ENCODE measurements around the gene ANLN.
"Not testable (repeated sequence)": the region's sequence is repeated elsewhere in the genome, so short reads cannot be mapped to it uniquely, and the experiment has no call there.

ANLN gene

DNA sequence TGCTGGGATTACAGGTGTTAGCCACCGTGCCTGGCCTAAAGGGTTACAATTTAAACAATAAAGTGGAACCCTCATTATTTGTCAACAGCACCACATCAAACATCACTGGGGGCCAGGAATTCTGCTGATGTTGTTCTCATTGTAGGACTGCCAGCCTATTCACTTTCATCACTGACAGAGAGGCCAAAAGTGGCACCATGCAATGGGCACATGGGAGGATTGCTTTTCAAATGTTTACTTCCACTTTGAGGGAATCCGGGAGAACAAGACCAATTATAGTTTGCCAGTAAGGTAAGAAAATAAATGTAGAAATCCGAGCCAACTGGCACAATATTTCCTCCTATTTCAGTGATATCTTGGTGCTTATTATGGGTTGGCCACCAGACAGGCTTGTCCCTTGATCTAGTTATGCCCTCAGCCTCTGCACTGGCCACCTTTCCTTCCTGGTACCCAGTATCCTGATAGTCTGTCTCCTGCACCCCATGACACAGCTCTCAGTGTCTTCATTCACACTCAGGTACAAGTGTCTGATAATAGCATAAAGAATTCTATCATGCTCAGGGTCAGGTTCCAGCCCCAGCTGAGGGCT is 82.6 kb downstream of the ANLN start:
- no peak for DNase-seq

DNA sequence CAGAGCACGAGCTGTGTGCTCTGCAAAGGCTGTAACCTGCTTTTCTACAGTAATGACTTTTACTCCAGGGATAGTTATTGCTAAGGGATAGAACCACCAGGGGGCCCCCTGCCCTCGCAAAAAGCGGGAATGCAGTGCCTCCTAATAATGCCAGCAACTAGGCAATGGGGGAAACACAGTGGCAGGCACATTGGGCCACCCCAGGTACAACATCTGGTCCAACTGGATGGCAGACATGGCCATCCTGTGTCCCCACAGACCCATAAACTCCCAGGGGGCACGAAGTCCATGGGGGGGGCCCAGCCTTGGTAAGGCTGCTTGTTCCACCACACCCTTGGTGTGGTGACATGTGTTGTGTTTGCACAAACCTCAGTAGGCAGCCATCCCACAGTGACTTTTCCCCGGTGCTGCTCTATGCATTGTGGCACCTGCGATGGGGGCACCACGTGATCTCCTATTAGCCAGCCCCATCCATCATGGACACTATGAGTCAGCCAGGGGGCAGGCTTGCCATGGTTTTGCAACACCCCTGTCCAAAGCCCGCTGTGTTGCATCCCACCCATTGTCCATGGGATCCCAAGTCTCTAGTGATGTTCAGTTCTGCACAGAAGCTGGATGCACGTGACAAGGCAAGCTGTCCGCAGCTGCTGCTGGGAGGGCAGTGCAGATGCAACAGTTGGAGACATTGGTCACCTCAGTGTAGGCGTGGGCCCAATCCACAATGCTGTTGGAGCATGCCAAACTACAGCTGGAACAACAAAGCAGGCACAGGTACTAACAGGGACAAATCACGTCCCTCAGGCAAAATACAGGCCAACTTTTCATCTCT is 84.0 kb downstream of the ANLN start:
- DNase-seq = peak; percentile 75

DNA sequence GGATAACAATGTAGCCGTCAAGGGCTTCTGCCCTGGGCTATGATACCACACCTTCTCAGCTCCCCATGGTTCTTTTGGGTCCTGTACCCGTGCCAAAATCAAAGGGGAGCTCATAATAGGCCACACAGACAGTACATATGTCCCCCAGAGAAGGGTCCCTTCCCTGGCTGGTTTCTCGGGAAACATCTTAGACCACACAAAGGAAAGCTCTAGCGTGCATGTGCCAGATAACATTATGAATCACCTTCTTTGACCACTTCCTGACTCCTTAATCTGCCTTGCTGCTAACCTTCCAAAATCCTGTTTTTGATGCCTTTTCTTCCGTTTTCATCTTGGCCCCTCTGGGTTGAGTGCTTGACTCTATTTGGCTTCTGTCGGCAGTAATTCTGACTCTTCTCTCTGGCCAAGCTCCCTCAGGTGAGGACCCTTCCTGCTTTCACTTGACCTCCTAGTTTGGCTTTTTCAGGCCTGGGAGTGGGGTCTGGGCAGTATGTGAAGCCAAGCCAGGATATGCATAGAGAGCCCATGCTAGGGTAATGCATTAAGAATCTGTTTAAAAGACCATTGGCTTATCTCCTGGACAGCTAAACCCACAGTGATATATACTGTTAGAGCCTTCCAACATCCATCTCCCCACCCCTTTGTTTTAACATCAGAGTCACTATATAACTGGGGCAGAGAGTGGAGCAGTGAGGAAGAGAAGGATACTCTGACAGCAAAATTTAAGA is 84.8 kb downstream of the ANLN start:
- no peak for DNase-seq

DNA sequence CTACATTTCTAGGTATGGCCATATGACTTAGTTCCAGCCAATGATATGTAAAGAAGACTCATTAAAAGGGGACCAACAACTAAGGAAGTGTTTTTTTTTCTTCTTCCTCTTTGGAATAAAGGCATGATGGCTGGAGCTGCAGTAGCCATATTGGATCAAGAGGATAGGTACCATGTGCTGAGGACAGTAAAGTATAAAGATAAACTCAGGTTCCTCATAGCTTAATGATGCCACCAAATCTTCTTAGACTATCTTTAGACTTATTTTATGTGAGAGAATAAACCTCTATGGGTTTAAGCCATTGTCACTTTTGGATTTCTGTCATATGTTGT is 85.3 kb downstream of the ANLN start:
- no peak for DNase-seq

DNA sequence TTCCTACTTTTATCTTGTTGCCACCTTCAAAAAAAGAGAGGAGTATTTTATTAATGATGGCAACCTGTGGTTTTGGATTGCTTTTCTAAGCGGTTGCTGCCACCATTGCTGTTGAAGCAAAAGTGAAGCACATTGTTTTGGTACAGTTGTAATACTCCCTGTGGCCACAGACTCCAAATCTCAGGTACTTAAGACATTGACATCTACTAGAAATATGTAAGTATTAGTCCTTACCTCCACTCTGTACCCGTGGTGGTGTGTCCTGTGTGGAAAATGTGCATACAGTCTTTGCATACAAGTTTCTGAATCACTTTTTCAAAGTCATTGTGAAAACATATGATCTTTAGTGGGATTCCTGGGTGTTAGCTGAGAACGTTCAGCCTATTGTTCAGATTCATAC is 85.7 kb downstream of the ANLN start:
- no peak for DNase-seq

DNA sequence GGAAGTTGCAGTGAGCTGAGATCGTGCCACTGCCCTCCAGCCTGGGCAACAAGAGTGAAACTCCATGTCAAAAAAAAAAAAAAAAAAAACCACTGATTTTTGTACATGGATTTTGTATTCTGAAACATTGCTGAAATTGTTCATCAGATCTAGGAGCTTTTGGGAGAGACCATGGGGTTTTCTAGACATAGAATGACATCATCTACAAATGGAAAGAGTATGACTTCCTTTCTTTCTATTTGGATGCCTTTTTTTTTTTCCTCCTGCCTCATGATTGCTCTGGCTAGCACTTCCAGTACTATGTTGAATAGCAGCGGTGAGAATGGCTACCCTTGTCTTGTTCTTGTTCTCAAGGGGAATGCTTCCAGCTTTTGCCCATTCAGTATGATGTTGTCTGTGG is 89.1 kb downstream of the ANLN start:
- no peak for DNase-seq

DNA sequence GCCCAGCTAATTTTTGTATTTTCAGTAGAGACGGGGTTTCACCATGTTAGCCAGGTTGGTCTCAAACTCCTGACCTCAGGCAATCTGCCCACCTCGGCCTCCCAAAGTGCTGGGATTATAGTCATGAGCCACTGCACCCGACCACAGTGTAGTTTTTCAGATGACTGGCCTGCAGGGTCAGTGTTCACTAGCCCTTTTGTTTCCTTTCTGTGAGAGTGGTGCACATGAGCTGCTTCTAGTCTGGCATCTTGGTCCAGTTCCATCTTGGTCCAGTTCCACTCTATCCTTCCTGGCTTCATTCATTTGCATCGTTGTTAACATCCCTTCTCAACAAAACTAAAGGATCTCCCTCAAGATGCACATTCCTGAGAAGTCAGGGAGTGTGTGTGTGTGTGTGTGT is 94.2 kb downstream of the ANLN start:
- not testable (repeated sequence) for DNase-seq

DNA sequence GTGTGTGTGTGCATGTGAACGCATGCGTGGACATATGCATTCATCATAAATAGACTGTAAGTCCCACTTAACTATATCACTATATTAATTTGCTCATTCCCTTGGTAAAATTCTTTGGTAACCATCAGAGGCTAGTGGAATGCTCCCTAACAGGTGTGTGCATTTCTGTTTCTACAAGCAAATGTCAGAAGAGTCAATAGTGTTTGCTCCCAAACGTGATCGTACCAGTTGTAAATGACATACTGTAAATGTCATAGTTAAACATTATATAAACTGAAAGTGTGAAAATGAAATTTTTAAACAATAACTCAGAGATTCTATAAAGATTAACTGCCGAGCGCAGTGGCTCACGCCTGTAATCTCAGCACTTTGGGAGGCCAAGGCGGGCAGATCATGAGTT is 94.6 kb downstream of the ANLN start:
- no peak for DNase-seq

DNA sequence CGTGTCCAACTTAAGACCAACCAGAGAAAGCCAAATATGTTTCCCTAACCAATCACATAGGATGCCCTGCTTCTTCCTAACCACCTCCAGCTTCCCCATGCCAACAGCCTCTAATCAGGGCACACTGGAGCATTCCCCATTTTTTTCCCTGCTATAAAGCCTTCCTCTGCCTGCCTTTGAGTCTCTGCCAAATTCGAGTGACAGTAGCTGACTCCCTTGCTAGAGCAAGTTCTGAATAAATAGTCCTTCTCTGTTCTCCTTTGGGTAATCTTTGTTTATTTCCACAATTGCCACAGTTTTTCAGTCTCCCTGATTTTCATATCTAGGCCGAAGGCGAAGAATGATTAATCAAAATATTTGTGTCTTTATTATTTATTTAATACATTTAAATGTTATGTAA is 96.7 kb downstream of the ANLN start:
- no peak for DNase-seq

DNA sequence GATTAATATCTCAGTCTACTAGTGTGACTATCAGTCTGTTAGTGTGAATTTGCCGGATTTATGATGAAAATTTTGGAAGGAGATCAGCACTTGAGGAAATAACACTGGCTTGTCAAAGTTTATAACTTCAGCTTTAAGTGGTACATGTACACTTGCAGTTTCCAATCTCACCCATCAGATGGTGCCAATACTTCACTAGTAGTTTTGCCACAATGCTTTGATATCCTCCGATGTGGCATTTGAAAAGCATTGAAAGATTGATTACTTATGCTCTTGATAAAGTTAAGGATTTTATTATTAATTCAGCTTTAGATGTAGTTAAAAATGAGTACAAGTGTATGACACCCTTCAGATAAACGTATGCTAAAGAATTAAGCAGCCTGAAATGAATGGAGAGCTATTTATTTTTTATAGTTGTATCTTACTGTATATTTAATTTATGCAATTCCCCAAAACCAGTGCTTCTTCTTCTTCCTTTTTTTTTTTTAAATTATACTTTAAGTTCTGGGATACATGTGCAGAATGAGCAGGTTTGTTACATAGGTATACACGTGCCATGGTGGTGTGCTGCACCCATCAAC is 98.2 kb downstream of the ANLN start:
- DNase-seq = no peak

DNA sequence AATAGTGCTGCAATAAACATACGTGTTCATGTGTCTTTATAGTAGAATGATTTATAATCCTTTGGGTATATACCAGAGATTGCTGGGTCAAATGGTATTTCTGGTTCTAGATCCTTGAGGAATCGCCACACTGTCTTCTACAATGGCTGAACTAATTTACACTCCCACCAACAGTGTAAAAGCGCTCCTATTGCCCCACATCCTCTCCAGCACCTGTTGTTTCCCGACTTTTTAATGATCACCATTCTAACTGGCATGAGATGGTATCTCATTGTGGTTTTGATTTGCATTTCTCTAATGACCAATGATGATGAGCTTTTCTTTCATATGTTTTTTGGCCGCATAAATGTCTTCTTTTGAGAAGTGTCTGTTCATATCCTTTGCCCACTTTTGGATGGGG is 99.0 kb downstream of the ANLN start:
- not testable (repeated sequence) for DNase-seq

DNA sequence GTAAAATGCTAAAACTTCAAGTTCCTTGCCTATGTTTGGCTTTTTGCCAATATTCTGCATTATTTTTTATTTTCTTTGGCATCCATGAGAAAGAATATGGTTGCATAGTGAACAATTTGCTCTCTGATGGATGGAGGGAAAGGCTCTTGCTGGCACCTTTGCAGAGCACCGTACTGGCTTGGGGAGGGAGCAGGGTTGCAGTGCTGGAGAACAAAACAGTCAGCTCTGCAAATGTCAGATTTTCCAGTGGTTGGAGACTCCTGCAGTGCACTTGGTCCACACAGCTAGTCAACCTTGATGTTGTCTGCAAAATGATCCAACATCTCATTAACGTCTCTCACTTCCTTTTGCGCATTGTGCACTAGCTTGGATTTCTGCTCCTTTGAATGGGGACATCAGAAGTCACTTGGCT is 100.8 kb downstream of the ANLN start:
- DNase-seq = no peak

DNA sequence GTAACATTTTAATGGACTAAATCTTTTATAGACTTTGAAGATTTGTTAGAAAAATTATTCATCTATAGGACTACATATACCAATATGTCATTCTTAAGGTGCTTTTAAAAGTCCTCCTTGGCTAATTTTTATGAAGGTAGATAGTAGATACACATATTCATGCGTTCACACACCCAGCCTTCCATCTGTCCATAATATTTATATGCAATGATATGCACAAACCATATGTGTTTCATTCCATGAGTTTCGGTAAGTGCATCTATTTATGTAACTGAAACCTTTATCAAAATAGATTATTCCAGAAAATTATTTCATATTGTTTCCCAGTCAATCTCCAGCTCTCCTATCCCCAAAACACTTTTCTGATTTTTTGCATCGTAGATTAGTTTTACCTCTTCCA is 101.7 kb downstream of the ANLN start:
- DNase-seq = no peak

DNA sequence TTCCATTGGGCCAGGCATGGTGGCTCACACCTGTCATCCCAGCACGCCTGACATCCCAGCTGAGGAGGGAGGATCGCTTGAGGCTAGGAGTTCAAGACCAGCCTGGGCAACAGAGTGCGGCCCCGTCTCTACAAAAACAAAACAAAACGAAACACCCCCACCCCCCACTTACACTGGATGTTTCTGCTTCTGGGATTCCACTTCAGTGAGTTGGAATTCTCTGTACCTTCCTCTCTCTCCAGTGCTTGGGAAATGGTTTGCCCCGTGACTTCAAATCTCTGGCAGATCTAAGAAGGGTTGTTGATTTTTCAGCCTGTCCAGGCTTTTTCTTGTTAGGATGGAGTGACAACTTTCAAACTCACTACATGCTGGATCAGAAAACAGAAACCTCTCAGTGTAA is 106.9 kb downstream of the ANLN start:
- no peak for DNase-seq

DNA sequence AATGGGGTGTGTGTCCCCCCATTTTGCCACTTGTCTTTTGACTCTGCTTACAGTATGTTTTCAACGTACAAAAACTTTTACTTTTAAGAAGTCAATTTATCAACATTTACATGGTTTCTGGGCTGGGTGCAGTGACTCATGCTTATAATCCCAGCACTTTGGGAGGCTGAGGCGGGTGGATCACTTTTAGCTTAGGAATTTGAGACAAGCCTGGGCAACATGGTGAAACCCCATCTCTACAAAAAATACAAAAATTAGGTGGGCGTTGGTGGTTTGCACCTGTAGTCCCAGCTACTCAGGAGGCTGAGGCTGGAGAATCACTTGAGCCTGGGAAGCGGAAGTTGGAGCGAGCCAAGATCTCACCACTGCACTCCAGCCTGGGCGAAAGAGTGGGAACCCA is 107.5 kb downstream of the ANLN start:
- DNase-seq = not testable (repeated sequence)

DNA sequence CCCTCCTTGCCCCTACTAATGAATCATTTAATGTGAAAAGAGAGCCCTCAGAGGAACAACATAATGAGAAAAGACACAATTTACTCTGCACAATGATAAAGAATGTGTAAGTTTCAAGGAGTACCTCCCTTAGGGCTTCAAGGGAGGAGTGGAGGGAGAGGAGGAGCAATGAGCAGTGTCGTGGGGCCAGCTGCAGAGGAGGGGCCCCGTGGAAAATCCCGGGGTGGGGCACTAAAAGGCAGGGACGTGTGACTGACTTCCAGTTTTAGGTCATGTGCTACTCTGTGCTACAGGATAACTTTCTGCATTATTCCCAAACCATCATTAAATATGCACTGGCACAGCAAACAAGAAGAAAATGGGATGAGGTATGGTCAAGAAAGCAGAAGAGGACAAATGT is 108.1 kb downstream of the ANLN start:
- no peak for DNase-seq

All from islet precursor cell (in vitro differentiated cells).